Astrocyte of the cerebellum (primary cell): Measurements from ENCODE around the gene ZSWIM1.
"Not testable (repeated sequence)": the region's sequence is repeated elsewhere in the genome, so short reads cannot be mapped to it uniquely, and the experiment has no call there.

Experiments
- DNase-seq: peaks from one replicate; pipeline ENCODE4 v3.0.0-alpha.2; 2011; ENCODE audit warnings: low read depth
- H3K4me3 ChIP-seq: 2 replicates; pipeline ENCODE4 v1.5.1; 2011; ENCODE audit warnings: mild to moderate bottlenecking, low read depth, low read length, moderate library complexity
- CTCF ChIP-seq: IDR thresholded peaks from 2 replicates; pipeline ENCODE4 v1.5.1; 2012; ENCODE audit warnings: low read length, low read depth, moderate library complexity, mild to moderate bottlenecking; ENCODE audit errors: missing control alignments
- in situ Hi-C: cut with HindIII; loops from 2 replicates; pipeline ENCODE4 v1.10.0; 2017; ENCODE audit warnings: low sequenced_read_pairs

The ZSWIM1 gene

GRCh38 chr20:45873409-45874103, 7.5 kb upstream of the ZSWIM1 start:
- H3K4me3 ChIP-seq = no peak overlapping the region
- no peak for DNase-seq
- TF ChIP-seq CTCF = no peak
- in situ Hi-C loops = no loop called here

GRCh38 chr20:45874104-45874481, 6.9 kb upstream of the ZSWIM1 start:
- H3K4me3 ChIP-seq, DNase-seq, in situ Hi-C loops: not testable (repeated sequence)

- no peak overlapping the region for H3K4me3 ChIP-seq
- in situ Hi-C loops = no loop called here
- no peak for TF ChIP-seq CTCF
- DNase-seq = no peak
Observed at GRCh38 chr20:45874576-45874975, 6.5 kb upstream of the ZSWIM1 start.

GRCh38 chr20:45878076-45878761, 2.8 kb upstream of the ZSWIM1 start:
- in situ Hi-C loops = no loop called here
- TF ChIP-seq CTCF = no peak

GRCh38 chr20:45882469-45883099, 1.6 kb downstream of the ZSWIM1 start:
- H3K4me3 ChIP-seq = no peak overlapping the region
- in situ Hi-C loops = no loop called here
- no peak for DNase-seq
- no peak for TF ChIP-seq CTCF

More at GRCh38 chr20:45878076-45878761, 2.8 kb upstream of the ZSWIM1 start:
- no peak overlapping the region for H3K4me3 ChIP-seq
- no peak for DNase-seq

GRCh38 chr20:45883100-45883469, 2.1 kb downstream of the ZSWIM1 start:
- DNase-seq = no peak
- H3K4me3 ChIP-seq = no peak overlapping the region
- no peak for TF ChIP-seq CTCF
- in situ Hi-C loops = no loop called here
